Kidney epithelial cell (primary cell): Measurements from ENCODE around the gene ATXN2L. TPM values are rescaled to one million over a fixed set of nuclear protein-coding genes. Genes with fewer than 3 reads are reported as not detected.
"Not testable (repeated sequence)": the region's sequence is repeated elsewhere in the genome, so short reads cannot be mapped to it uniquely, and the experiment has no call there.

Experiments
- DNase-seq: peaks from one replicate; pipeline ENCODE4 v3.0.0-alpha.2; 2010; ENCODE audit warnings: low read depth
- H3K27me3 ChIP-seq: 2 replicates; pipeline ENCODE4 v1.6.0; 2011; ENCODE audit warnings: low read length; ENCODE audit not compliant: control insufficient read depth, insufficient read depth
- H3K36me3 ChIP-seq: 2 replicates; pipeline ENCODE4 v1.5.1; 2011; ENCODE audit warnings: low read length; ENCODE audit not compliant: control insufficient read depth, insufficient read depth
- H3K4me3 ChIP-seq: 2 replicates; pipeline ENCODE4 v1.5.1; 2011; ENCODE audit warnings: low read depth, mild to moderate bottlenecking, control low read depth, low read length
- total RNA-seq: library from RNA; depleted of rRNA; stranded (reverse); fragments of >200 nt; gene quantifications from 2 replicates; pipeline ENCODE4 v1.2.3, GENCODE V29; 2015
- TF ChIP-seq, protein P1 (sequence below): IDR thresholded peaks from 2 replicates; pipeline ENCODE4 v1.5.1; 2011; ENCODE audit warnings: mild to moderate bottlenecking, moderate library complexity, low read length, control low read depth, inconsistent platforms; ENCODE audit not compliant: insufficient read depth, poor library complexity, severe bottlenecking

ATXN2L gene, protein sequence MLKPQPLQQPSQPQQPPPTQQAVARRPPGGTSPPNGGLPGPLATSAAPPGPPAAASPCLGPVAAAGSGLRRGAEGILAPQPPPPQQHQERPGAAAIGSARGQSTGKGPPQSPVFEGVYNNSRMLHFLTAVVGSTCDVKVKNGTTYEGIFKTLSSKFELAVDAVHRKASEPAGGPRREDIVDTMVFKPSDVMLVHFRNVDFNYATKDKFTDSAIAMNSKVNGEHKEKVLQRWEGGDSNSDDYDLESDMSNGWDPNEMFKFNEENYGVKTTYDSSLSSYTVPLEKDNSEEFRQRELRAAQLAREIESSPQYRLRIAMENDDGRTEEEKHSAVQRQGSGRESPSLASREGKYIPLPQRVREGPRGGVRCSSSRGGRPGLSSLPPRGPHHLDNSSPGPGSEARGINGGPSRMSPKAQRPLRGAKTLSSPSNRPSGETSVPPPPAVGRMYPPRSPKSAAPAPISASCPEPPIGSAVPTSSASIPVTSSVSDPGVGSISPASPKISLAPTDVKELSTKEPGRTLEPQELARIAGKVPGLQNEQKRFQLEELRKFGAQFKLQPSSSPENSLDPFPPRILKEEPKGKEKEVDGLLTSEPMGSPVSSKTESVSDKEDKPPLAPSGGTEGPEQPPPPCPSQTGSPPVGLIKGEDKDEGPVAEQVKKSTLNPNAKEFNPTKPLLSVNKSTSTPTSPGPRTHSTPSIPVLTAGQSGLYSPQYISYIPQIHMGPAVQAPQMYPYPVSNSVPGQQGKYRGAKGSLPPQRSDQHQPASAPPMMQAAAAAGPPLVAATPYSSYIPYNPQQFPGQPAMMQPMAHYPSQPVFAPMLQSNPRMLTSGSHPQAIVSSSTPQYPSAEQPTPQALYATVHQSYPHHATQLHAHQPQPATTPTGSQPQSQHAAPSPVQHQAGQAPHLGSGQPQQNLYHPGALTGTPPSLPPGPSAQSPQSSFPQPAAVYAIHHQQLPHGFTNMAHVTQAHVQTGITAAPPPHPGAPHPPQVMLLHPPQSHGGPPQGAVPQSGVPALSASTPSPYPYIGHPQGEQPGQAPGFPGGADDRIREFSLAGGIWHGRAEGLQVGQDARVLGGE
- total RNA-seq, result 150 and 197 TPM in 2 replicates

GRCh38 chr16:28822520-28823290 is at the start of gene ATXN2L:
TSS of gene ATXN2L (plus strand) at chr16:28822999. CDS start at chr16:28823260, 261 bp downstream.
- TF ChIP-seq, protein P1, sequence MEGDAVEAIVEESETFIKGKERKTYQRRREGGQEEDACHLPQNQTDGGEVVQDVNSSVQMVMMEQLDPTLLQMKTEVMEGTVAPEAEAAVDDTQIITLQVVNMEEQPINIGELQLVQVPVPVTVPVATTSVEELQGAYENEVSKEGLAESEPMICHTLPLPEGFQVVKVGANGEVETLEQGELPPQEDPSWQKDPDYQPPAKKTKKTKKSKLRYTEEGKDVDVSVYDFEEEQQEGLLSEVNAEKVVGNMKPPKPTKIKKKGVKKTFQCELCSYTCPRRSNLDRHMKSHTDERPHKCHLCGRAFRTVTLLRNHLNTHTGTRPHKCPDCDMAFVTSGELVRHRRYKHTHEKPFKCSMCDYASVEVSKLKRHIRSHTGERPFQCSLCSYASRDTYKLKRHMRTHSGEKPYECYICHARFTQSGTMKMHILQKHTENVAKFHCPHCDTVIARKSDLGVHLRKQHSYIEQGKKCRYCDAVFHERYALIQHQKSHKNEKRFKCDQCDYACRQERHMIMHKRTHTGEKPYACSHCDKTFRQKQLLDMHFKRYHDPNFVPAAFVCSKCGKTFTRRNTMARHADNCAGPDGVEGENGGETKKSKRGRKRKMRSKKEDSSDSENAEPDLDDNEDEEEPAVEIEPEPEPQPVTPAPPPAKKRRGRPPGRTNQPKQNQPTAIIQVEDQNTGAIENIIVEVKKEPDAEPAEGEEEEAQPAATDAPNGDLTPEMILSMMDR, result no peak
- DNase-seq, result peak; percentile 63

DNA sequence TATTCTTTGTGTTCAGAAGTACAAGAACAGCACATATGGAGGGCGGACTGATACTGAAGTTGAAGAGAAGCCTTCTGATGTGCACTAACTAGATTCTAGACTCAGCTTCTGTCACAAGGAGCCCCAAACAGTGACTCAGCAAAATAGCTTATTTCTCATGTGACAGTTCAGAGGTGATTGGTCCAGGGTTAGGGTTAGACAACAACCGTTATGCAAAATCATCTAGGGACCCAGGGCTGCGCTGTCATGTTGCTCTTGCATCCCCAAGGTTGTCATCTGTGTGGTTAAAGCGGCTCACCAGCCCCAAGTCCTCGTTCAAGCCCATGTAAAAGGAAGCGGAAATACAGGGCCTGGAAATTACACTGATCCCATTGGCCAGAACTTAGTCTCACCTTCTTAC is 41.1 kb upstream of the ATXN2L start:
- H3K4me3 ChIP-seq, DNase-seq, H3K36me3 ChIP-seq: not testable (repeated sequence)

More at GRCh38 chr16:28822520-28823290, at the start of gene ATXN2L:
- Histone ChIP-seq H3K36me3 (peaks cover 2% of the 10 kb centered on the region), H3K27me3 (no peaks in the 10 kb centered on the region), H3K4me3 (peak within 1 kb of the TSS; percentile 98)

GRCh38 chr16:28782357-28782756 is 40.4 kb upstream of the ATXN2L start:
- DNase-seq, H3K36me3 ChIP-seq, H3K4me3 ChIP-seq, H3K27me3 ChIP-seq: not testable (repeated sequence)

More for the DNA sequence above, 41.1 kb upstream of the ATXN2L start:
- not testable (repeated sequence) for H3K27me3 ChIP-seq

GRCh38 chr16:28802235-28803019 is 20.4 kb upstream of the ATXN2L start:
- not testable (repeated sequence) for H3K27me3 ChIP-seq, H3K4me3 ChIP-seq, H3K36me3 ChIP-seq
- DNase-seq, result peak; percentile 23
- TF ChIP-seq, protein P1, result peak; percentile 40

GRCh38 chr16:28807445-28808120 is 15.2 kb upstream of the ATXN2L start:
- not testable (repeated sequence) for DNase-seq, H3K36me3 ChIP-seq, H3K27me3 ChIP-seq, H3K4me3 ChIP-seq

DNA sequence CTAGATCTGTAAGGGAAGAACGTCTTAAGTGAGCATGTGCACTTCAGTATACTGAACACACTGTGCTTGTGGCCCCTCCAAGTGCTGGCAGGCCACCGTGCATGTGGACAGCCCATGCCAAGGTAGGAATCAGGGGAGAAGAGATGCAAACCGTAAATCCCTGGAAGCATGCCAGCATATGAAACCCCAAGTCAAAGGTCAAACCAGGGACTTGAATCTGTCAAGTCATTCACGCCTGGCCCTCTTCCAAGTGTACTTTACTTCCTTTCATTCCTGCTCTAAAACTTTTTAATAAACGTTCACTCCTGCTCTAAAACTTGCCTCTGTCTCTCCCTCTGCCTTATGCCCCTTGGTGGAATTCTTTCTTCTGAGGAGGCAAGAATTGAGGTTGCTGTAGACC is 2.8 kb upstream of the ATXN2L start:
- no peak for DNase-seq
- TF ChIP-seq, protein P1, result no peak
- Histone ChIP-seq H3K27me3 (no peaks in the 10 kb centered on the region), H3K36me3 (no peaks in the 10 kb centered on the region), H3K4me3 (no peak overlapping the region)

DNA sequence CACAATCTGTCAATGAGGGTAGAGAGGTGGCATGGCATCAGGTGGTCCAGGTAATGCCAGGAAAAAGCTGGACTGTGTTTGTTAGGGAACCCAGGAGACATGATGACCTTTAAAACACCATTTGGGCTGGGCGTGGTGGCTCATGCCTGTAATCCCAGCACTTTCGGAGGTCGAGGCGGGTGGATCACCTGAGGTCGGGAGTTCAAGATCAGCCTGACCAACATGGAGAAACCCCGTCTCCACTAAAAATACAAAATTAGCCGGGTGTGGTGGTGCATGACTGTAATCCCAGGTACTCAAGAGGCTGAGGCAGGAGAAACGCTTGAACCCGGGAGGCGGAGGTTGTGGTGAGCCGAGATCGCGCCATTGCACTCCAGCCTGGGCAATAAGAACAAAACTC is 2.3 kb upstream of the ATXN2L start:
- H3K36me3 ChIP-seq, H3K4me3 ChIP-seq, DNase-seq, H3K27me3 ChIP-seq: not testable (repeated sequence)
